ENCODE measurements around the gene CDCA4.

CDCA4 gene

DNA sequence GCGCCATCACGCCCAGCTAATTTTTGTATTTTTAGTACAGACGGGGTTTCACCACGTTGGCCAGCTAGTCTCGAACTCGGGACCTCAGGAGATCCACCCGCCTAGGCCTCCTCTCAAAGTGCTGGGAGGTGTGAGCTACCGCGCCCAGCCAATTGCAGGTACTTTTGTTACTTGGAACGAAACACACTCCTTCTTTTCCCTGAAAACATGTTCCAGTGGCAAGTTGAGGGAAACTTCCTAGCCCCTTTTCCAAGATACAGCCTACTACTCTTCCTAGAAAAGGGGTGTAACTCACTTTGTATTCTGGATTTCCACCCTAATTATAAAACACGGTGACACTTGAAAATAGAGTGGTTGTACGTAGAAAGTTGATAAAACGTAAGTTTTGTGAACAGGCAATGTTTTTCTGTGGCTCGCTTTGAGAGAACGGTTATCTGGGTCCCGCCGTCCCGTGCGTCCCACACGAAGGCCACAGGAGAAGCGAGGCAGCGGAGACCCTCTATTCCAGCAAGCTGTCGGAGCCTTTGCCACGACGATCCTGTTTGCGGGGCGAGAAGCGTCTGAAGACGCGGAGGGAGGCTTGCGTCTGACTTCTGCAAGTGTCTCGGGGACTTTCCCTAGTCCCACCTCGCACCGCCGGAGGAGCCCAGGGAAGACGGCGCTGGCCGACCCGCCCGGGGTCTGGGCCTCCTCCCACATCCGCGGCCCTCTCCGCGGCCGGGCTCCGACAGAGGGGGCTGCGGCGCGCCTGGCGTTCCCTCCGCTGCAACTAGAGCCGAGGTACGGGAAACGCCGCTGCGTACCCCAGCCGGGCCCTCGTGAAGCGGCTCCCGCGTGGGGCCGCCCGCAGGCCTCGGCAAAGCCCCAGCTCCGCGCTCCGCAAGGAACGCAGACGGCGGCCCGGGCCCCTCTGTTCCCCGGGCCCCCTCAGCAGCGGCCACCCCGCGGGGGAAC, 745 bp downstream of the CDCA4 start:
- peak in 2 of 10 donors; percentile 77 to 86 for DNase-seq
- intact Hi-C loops (cut with DNase I), result loop anchor here (2.0 kb wide), 1 partner anchor 25 kb away; no protein-coding TSS in a partner anchor

DNA sequence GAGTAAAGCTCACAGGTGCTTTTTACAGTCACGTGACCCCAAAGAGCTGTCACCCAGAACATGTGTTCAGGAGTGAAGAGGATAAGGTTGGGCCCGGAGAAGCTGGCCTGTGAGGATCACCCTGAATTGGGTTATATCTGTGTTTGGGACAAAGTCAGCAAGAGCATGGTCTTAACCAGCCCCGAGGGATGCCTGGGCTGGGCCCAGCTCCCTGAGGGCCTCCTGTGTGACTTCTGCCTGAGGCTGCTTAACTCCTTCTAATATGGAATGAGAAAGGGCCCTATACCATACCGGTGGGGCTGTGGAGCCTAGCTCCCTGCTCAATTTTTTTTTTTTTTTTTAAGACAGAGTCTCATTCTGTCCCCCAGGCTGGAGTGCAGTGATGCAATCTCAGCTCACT, 2.5 kb downstream of the CDCA4 start:
- intact Hi-C loops (cut with DNase I), result no loop called here
- DNase-seq, result peak in 3 of 10 donors; percentile 14 to 49 (median 32)

DNA sequence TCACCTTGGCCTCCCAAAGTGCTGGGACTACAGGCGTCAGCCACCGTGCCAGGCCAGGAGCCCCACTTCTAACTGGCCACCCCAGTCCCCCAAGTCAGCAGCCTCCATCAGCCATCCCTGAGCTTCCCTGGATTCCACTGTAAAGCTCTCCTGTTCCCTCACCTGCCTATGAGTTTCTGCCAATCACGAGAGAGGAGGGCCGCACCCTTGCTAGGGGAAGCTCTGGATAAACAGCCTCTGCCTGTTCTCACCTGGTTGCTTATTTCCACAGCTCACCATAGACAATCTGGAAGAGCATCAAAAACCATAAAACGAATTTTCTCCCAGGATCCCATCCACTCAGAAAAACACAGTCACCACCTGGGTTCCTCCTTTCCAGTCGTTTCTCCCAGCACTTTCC, 5.0 kb downstream of the CDCA4 start:
- intact Hi-C loops (cut with DNase I), result no loop called here
- DNase-seq, result peak in 2 of 10 donors; percentile 3 to 31

DNA sequence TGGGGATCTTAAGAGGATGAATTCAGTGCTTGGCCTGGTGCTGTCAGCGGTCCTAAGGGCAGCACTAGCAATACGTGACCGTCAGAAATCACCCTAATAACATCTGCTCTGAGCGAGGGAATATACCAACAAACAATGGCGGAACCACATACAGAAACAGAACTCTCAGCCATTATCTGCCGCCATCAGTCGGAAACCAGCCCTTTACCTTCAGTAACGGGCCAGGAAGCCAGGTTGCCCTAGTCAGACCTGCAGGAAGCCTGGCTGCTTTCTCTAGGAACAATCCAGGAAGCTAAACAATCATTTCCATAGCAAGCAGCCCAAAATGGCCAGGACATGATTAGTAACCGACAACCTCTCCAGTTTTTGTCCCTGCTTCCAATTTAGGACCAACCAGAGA, 5.6 kb downstream of the CDCA4 start:
- intact Hi-C loops (cut with DNase I), result no loop called here
- peak in 1 of 10 donors; percentile 6 for DNase-seq

DNA sequence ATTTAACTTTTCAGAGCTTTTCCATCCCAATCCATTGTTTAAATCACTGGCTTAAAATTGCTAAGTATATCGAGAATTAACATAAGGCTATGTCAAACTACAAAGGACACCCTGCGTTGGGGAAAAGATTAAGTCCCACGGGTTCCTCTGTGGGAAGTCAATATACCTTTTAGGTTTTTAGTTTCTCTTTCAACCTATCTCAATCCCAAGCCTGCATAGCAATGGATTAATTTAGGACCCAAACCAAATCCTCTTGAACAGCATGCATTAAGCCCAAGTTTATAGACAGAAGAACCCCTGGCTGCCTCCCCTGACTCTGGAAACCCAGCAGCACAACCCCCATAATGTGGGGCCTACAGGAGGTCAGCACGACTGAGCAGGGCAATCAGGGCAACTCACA, 6.3 kb downstream of the CDCA4 start:
- intact Hi-C loops (cut with DNase I), result no loop called here
- no peak for DNase-seq

DNA sequence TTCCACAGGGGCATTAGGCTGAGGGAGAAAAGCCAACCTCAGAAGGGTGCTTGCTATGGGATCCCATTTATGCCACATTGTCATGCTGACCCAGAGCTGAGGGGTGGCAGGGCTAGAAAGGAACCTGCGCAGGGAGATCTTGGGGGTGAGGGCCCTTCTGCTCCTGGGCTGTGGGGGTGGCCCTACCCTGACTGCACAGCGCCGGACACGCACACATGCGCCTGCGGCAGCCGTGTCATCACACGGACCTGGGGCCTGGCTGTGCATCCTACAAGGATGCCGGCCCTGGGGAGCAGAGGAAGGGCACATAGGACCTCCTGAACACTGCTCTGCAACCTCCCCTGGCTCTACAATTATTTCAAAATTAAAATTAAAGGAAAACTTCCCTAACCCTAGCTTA, 6.9 kb downstream of the CDCA4 start:
- intact Hi-C loops (cut with DNase I), result no loop called here

DNA sequence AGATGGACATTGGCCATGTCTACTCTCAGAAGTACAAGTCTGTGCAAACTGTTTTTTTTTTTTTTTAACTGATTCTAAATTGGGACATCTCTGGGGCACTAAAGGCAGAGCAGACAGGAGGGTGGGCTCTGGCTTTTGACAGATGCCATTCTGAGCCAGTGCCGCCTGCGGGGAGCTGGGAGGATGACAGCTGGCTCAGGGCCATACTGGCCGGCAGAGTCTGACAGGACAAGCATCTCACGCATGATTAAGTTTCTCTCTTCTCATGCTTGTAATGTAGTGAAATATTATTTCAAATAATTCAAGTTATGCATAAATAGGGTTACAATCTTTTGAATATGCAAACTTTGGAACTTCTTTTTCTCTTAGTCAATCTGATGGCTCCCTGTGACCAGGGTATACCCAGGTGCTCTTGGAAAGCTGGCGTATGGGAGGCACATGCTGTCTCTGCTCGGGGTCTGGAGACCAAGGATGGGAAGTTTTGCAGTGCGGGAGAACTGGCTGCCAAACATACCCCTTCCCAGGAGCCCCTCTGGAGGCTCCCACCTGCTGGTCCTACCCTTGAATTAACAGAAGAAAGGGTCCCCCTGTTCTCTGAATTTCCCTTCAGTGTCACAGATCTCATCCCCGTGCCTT, 7.6 kb downstream of the CDCA4 start:
- intact Hi-C loops (cut with DNase I), result no loop called here
- DNase-seq, result peak in 5 of 10 donors; percentile 21 to 88 (median 44)

More for the DNA sequence above, 6.9 kb downstream of the CDCA4 start:
- peak in 2 of 10 donors; percentile 42 to 63 for DNase-seq

DNA sequence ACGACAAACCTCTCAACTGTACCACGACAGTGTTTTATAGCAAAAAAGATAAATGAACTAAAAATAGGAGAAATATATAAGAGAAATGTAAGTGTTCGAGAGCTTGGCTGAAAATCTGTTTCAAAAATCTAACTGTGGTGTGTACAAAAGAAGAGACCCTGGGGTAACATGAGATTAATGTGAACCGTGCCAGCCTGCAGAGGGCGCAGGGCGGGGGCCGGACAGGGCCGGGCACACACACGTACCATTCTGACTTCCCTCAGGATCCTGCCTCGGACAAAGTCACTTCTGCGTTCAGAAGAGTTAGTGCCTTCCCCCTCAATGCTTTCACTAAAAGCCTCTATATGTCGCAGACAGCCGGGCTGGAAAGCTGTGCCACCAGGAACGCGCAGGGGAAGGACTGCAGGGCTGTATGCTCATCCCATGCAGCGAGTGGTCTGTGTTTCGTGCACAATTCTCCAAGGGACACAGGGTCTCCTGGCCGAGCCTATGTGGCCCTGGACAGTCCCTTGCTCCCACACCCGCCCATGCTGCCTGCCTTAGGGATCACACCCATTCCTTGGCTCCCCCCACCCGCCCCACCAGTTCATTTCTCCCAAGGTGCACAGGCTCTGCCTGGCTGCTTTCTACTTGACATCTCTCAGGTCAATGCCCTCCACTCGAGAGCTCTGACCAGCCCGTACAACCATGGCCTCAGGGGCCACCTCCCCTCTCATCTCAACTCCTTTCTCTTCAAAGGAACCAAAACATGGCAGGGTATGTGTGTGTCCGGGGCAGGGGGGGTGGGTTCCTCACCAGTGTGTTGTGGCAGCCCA, 8.5 kb downstream of the CDCA4 start:
- DNase-seq, result peak in 3 of 10 donors; percentile 15 to 89 (median 81)
- intact Hi-C loops (cut with DNase I), result no loop called here

DNA sequence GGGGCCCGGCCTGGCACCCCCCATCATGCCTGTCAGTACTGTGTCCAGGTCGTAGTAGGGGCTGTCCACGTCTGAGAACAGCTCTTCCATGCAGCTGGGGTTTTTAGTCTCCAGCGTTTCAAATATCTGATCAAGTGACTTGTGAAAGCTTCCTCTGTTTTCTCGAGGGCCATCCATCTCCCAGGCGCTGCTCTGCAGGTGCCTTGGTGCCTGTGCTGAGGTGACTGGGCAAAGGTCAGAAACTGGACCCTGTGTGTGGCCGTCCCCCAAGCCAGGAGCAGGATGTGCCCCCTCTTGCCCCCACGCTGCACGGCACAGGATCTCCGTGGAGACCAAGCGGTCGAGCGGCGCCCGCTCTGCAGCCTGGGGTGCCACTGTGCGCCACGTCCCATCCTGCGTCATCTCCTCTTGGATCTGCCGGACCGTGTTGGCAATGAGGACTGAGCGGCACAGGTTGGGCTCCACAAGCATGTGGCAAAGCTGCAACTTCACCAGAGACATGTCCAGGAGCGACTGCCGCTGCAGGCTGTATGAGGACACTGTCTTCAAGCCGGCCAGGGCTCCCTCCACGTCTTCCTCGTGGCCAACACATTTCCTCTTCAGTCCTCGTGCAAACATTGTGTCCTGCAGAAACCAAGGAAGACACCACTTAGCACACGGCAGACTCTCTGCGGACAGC, 9.4 kb downstream of the CDCA4 start:
- peak in 2 of 10 donors; percentile 60 to 76 for DNase-seq
- intact Hi-C loops (cut with DNase I), result no loop called here

DNA sequence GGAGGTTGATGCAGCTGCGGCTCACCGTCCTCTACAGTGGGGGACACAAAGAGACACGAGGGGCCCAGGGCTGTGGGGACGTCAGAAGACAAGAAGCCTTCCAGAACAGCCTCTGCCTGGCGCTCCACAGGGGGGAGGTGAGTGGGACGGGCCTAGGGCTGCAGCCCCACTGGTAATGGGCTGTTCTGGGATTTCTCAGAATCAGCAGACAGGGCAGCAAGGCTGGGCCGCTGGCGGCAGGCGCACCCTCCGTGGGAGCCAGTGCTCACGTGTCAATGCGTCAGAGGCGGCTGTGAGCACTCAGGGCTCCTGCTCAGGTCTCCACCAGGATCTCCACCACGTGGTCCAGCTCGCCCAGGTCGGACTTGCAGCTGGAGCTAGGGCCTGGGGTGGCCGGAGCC, 10.0 kb downstream of the CDCA4 start:
- intact Hi-C loops (cut with DNase I), result no loop called here

DNA sequence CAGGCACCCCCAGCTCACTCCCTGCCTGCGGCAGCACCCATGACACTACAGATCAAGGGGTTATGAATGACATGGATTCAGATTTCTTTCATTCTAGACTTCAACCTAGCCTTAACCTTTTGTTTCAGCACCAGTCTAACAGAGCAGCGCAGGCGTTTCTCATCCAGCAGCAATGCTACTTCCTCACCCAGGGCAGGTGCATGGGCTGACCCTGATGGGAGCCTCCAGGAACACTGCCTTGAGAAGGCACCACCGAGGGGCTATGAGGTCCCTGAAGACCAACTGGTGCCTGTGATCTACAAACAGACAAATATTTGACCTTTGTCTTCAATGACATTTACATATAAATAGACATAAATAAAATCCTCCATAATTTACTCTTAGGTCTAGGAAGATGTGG, 10.8 kb downstream of the CDCA4 start:
- intact Hi-C loops (cut with DNase I), result no loop called here

More for the DNA sequence above, 10.0 kb downstream of the CDCA4 start:
- DNase-seq, result peak in 2 of 10 donors; percentile 77 to 79

DNA sequence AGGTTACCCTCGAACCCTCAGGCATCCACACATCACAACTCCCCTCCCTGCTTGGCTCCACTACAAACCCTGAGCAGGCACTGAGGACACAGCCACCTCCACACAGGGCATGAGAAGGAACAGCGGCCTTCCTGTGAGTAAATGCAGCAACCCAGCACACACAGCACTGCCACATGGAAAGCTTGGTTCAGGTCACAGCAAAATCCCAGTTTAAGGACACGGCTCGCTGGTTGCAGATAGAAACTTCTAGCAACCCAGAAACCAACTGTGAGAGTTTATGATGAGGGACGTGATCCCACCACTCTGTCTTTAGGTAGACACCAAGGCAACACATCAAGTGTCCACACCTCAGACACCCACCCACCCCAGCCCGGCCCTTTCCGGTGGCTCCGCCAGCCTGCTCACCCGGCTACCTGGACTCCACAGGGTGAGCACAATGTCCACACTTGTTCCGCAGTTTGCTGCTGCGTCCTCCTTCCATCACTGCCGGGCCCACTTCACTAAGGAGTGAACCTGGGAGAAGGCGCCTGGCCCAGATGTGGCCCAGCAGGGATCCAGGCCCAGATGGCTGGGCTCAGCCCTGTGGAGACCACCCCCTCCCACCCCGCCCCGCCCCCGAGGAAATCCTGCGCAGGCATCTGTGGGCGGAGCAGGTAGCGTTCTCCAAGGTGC, 13.2 kb downstream of the CDCA4 start:
- intact Hi-C loops (cut with DNase I), result no loop called here
- peak in 2 of 10 donors; percentile 17 to 41 for DNase-seq

More for the DNA sequence above, 10.8 kb downstream of the CDCA4 start:
- DNase-seq, result peak in 2 of 10 donors; percentile 17 to 39

DNA sequence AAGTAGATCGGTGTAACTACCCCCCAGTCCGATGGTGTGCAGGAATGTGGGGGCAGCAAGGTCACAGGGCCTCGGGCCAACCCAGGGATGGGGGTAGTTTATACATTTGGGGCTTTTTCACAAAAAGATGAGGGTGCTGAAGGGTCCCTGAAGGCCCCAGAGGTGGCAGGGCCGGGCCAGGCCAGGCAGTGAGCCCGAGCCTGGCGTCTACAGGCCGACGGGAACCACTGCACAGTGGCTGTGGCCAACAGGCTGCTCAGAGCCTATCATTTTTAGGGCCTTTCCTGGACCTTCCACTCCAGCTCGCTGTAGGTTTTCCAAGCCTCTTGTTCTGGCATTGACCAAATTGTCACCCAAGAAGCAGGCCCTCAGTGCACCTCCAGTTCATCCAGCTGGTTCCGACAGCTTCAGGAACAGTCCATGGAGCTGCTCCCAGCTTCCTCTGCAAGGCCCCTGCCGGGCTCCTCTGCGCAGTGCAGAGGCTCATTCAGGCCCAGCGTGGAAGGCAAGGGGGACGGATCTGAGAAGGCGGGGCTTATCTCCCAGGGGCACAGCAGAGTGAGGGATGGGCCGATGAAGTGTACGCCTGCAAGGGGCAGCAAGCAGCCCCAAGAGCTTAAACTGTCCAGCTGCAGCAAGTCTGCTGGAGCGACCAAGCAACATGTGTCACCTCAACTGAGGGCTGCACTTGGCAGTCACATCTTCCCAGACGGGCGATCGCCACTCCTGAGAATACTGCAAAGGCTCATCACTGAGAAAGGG, 13.9 kb downstream of the CDCA4 start:
- DNase-seq, result peak in 2 of 10 donors; percentile 45 to 61
- intact Hi-C loops (cut with DNase I), result no loop called here

DNA sequence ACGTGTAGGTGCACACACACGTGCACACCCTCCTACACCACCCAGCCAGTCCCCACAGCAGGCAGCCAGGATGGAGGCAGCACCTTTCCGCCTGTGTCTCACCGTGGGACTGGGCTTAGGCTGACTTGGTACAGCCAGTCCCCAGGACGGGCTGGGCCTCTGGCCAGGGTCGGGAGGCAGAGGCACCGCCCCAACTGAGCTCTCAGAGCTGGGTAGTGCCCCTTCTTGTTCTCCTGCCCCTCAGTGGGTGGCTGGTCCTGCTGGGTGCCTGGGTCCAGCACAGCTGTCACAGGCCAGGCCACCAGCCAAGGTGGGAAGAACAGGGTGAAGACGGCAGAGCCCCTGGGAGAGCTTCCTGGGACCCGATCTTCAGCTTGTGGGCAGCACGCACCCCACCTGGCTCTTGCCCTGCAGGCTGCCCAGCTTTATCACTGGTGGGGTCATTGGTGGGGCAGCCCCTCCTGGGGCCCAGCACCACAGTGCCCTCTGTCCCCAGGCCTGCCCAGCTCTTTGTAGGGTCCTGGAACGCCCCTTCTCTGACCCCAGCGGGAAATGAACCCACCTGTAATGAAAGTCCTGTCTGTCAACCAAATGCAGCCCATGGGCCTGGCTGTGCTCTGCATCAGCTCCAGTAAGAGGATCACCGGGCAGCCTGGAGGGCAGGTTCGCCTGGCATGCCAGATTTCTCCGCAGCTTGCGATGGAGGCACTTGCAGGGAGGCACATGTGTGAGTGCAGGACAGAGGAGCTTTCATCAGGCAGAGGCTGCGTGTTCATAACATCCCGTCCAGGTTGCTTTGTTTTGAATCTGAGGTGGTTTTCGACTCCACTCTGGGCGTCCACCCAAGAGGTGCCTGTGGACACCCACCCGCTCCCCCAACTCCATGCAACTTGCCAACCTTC, 14.7 kb downstream of the CDCA4 start:
- intact Hi-C loops (cut with DNase I), result no loop called here

DNA sequence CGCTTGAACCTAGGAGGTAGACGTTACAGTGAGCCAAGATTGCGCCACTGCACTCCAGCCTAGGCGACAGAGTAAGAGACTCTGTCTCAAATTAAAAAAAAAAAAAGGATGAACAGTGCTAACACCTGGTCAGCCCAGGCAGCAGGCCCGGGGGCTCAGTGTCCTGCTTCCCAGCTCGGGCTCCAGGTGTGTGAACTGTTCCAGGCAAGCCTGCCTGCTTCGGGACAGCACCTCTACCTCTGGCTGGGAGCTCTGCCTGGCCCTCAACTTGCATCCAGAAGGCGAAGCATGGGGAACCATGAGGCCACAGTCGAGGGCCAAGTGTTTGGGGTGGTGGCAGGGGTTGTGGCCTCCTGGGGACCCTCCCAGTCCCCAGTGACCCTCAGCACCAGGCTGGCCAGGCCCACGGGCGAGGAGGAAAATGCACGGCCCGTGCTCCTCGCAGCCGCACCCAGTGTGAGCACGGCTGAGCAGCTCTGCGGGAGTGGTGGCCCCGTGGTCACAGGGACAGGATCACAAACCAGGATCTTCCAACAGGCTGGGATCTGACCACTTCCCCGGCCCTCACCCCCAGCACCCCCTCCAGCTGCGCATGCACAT, 15.5 kb downstream of the CDCA4 start:
- peak in 2 of 10 donors; percentile 73 to 76 for DNase-seq
- intact Hi-C loops (cut with DNase I), result no loop called here

More for the DNA sequence above, 14.7 kb downstream of the CDCA4 start:
- peak in 2 of 10 donors; percentile 62 to 75 for DNase-seq

DNA sequence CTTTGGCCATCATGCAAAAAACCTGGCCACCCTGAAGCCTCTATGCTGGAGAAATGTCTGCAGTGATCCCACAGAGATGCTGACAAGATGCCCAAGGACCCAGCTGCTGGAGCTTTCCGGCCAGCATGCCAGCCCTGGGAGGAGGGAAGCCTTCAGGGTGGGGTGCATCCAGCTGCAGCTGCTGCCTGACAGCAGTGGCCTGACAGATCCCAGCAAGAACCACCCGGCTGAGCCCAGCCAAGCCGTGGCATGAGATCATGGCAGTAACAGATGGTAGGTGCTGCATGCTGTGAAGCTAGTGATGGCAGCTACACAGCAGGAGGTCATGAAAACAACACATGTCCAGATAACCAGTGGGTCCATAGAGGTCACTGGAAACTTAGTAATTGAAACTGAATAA, 21.5 kb downstream of the CDCA4 start:
- intact Hi-C loops (cut with DNase I), result no loop called here
- DNase-seq, result peak in 1 of 10 donors; percentile 56

DNA sequence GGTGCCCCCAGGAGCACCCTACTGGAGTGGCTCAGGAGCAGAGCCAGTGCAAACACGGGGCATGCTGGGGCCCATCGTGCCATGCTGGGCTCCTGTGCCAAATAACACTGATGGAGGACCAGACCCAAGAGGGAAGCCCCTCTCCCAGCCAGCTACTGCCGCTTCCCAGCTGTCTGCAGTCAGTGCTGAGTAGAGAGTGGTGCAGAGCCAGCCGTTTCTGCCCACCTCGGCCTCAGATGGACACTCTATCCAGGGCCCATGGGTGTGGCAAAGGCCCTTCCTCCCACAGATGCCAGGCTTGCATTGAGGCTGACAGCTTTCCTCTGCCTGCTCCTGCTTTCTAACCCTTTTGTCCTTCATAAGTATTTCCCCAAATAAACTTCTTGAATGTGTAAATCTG, 22.1 kb downstream of the CDCA4 start:
- intact Hi-C loops (cut with DNase I), result no loop called here
- DNase-seq, result peak in 1 of 10 donors; percentile 23

Data from posterior cingulate gyrus (tissue), 11 donors.